ENCODE data around the gene TOP1. TPM values are rescaled to one million over a fixed set of nuclear protein-coding genes. Genes with fewer than 3 reads are reported as not detected.

Gene TOP1
- polyA plus RNA-seq, 1 of the 3 experiments (the other 2 are of a cell fraction) = 11.9 TPM

DNA sequence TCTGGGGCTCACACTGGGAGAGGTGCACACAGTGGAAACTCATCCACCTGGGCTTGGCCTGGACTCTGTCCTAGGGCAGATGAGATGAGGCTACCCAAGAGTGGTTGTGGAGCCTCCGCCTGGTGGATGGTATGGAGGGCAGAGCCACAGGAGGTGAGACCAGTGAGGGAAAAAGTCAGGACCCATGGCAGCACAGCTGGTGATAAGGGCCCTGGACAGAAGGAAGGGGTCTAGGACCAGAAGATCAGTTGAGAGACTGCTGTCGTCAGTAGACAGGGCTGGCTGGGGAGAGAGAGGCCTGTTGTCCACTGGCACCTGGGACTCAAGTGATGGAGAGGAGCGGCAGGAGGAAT lies 138.5 kb downstream of the TOP1 start:
- H3K9me3 ChIP-seq = no peaks in the 10 kb centered on the region
- H3K9me2 ChIP-seq = no peaks in the 10 kb centered on the region
- 100% methylated on average over 3 of the region's 3 CpGs for WGBS (ENCODE audit: low lambda C conversion rate)
- TF ChIP-seq, protein P1, sequence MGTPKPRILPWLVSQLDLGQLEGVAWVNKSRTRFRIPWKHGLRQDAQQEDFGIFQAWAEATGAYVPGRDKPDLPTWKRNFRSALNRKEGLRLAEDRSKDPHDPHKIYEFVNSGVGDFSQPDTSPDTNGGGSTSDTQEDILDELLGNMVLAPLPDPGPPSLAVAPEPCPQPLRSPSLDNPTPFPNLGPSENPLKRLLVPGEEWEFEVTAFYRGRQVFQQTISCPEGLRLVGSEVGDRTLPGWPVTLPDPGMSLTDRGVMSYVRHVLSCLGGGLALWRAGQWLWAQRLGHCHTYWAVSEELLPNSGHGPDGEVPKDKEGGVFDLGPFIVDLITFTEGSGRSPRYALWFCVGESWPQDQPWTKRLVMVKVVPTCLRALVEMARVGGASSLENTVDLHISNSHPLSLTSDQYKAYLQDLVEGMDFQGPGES (IDR thresholded peaks at IDR 0.05; ENCODE audit: low read depth, low read length) = no peak
- no peak for TF ChIP-seq SIN3A (IDR thresholded peaks at IDR 0.05; ENCODE audit: borderline replicate concordance, low read depth, low read length)
- TF ChIP-seq TEAD4 (IDR thresholded peaks at IDR 0.05; ENCODE audit: borderline replicate concordance, insufficient read depth) = no peak
- TF ChIP-seq POLR2AphosphoS5 (IDR thresholded peaks at IDR 0.05; ENCODE audit: low read depth, low read length) = no peak
- no peak for TF ChIP-seq NFIC (IDR thresholded peaks at IDR 0.05; ENCODE audit: borderline replicate concordance)
- no peak for TF ChIP-seq MXI1 (IDR thresholded peaks at IDR 0.05; ENCODE audit: low read depth, low read length)
- TF ChIP-seq, protein P2, sequence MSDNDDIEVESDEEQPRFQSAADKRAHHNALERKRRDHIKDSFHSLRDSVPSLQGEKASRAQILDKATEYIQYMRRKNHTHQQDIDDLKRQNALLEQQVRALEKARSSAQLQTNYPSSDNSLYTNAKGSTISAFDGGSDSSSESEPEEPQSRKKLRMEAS (IDR thresholded peaks at IDR 0.05; ENCODE audit: low read depth) = no peak
- TF ChIP-seq FOXJ3 (CRISPR knock-in tag; IDR thresholded peaks at IDR 0.05) = no peak
- TF ChIP-seq MEF2A (IDR thresholded peaks at IDR 0.05; ENCODE audit: borderline replicate concordance, low read depth) = no peak
- TF ChIP-seq SMC3 (IDR thresholded peaks at IDR 0.05; ENCODE audit: low read depth, low read length) = no peak
- TF ChIP-seq GABPA (IDR thresholded peaks at IDR 0.05; ENCODE audit: low read depth) = no peak
- H3K4me1 ChIP-seq (ENCODE audit: control insufficient read depth in 1 of 2, insufficient read depth in 2 of 2, low read depth in 1 of 2, low read length in 1 of 2) = no peaks in the 10 kb centered on the region
- no peak overlapping the region for H3K4me2 ChIP-seq
- no peak for DNase-seq
- 0 out of 2 replicates have a peak, but pooled peaks cover 3% of the 10 kb centered on the region for H4K20me1 ChIP-seq (ENCODE audit: insufficient read depth)
- POLR2A ChIA-PET = no interaction called here
- H2AFZ ChIP-seq (ENCODE audit: low read depth) = no peak overlapping the region
- CTCF ChIA-PET = interaction anchor here (1.0 to 7.6 kb wide), 3 partner anchors 12 to 171 kb away, joined by 3 to 112 read pairs (median 4); partner anchors contain the start of gene LPIN3
- H3K27me3 ChIP-seq (ENCODE audit: insufficient read depth) = no peaks in the 10 kb centered on the region
- H3K9ac ChIP-seq = no peak overlapping the region
- peaks cover 6% of the 10 kb centered on the region for H3F3A ChIP-seq (replicated peaks; ENCODE audit: insufficient read depth)
- no peak overlapping the region for H3K27ac ChIP-seq (ENCODE audit: low read depth in 2 of 2, low read length in 1 of 2)
- peaks cover 45 to 88% of the 10 kb centered on the region in 2 experiments for H3K36me3 ChIP-seq (replicated peaks in 1 of 2; ENCODE audit: control insufficient read depth in 1 of 2, insufficient read depth in 2 of 2, low read length in 1 of 2)
- H3K79me2 ChIP-seq (ENCODE audit: insufficient read depth) = no peaks in the 10 kb centered on the region
- H3K4me3 ChIP-seq (ENCODE audit: low read depth in 2 of 2, low read length in 1 of 2) = no peak overlapping the region

DNA sequence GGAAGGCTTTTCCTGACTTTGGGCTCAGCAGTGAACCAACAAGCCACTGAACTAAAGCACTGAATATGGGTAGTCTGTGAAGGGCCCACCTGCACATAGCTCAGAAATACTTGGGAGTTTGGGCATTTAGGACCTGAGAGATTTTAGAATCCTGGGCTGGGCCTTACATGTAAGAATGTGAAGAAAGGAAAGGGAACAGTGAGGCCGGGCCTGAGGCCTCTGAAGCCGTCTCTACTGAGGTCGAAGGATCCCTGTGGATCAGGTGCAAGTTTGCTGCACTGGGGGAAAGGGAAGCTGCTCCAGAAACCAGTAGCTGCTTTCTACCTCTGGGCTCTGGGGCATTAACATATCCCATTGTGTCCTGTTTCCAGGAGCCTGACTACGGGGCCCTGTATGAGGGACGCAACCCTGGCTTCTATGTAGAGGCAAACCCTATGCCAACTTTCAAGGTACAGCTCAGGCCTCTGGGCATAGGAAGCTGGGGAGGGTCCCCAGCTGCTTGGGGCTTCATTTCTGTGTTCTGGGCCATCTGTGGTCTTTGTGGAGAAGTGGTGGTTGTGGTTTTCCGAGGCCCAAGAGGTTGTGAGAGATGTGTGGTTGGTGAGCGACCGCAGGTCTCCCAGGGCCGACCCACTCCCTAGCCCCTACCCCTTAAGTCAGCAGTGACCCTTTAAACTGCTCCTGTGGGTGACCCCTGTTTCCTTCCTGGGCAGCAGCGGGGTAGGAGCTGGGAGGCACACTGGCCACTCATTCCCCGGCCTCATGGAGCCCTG lies 139.0 kb downstream of the TOP1 start:
- ChIA-PET POLR2A (no interaction called here), CTCF (interaction anchor here (0.8 to 7.6 kb wide), 7 partner anchors 12 to 199 kb away, joined by 3 to 112 read pairs (median 4); partner anchors contain the start of gene LPIN3)
- H3F3A ChIP-seq (replicated peaks; ENCODE audit: insufficient read depth) = peaks cover 6% of the 10 kb centered on the region
- no peaks in the 10 kb centered on the region for H3K9me3 ChIP-seq
- H3K4me3 ChIP-seq (ENCODE audit: low read depth in 2 of 2, low read length in 1 of 2) = no peak overlapping the region
- H3K27me3 ChIP-seq (ENCODE audit: insufficient read depth) = no peaks in the 10 kb centered on the region
- DNase-seq = no peak
- no peak overlapping the region for H3K4me2 ChIP-seq
- no peaks in the 10 kb centered on the region for H3K4me1 ChIP-seq (ENCODE audit: control insufficient read depth in 1 of 2, insufficient read depth in 2 of 2, low read depth in 1 of 2, low read length in 1 of 2)
- no peaks in the 10 kb centered on the region for H3K9me2 ChIP-seq
- peaks cover 42 to 94% of the 10 kb centered on the region in 2 experiments for H3K36me3 ChIP-seq (replicated peaks in 1 of 2; ENCODE audit: control insufficient read depth in 1 of 2, insufficient read depth in 2 of 2, low read length in 1 of 2)
- no peak overlapping the region for H2AFZ ChIP-seq (ENCODE audit: low read depth)
- H4K20me1 ChIP-seq (ENCODE audit: insufficient read depth) = peaks cover 5% of the 10 kb centered on the region; the same call in 1 of the 2 replicates
- WGBS (ENCODE audit: low lambda C conversion rate) = 95% methylated on average over 8 of the region's 11 CpGs
- TF ChIP-seq YY1 (IDR thresholded peaks at IDR 0.05; ENCODE audit: low read depth) = no peak
- no peak for TF ChIP-seq MEF2A (IDR thresholded peaks at IDR 0.05; ENCODE audit: borderline replicate concordance, low read depth)
- TF ChIP-seq TEAD4 (IDR thresholded peaks at IDR 0.05; ENCODE audit: borderline replicate concordance, insufficient read depth) = no peak
- no peak for TF ChIP-seq FOSL2 (IDR thresholded peaks at IDR 0.05; ENCODE audit: borderline replicate concordance, low read depth)
- TF ChIP-seq CHD2 (IDR thresholded peaks at IDR 0.05; ENCODE audit: low read length, partially characterized antibody) = no peak
- no peak for TF ChIP-seq GABPA (IDR thresholded peaks at IDR 0.05; ENCODE audit: low read depth)
- TF ChIP-seq POLR2AphosphoS5 (IDR thresholded peaks at IDR 0.05; ENCODE audit: low read depth, low read length) = no peak
- TF ChIP-seq, protein P3, sequence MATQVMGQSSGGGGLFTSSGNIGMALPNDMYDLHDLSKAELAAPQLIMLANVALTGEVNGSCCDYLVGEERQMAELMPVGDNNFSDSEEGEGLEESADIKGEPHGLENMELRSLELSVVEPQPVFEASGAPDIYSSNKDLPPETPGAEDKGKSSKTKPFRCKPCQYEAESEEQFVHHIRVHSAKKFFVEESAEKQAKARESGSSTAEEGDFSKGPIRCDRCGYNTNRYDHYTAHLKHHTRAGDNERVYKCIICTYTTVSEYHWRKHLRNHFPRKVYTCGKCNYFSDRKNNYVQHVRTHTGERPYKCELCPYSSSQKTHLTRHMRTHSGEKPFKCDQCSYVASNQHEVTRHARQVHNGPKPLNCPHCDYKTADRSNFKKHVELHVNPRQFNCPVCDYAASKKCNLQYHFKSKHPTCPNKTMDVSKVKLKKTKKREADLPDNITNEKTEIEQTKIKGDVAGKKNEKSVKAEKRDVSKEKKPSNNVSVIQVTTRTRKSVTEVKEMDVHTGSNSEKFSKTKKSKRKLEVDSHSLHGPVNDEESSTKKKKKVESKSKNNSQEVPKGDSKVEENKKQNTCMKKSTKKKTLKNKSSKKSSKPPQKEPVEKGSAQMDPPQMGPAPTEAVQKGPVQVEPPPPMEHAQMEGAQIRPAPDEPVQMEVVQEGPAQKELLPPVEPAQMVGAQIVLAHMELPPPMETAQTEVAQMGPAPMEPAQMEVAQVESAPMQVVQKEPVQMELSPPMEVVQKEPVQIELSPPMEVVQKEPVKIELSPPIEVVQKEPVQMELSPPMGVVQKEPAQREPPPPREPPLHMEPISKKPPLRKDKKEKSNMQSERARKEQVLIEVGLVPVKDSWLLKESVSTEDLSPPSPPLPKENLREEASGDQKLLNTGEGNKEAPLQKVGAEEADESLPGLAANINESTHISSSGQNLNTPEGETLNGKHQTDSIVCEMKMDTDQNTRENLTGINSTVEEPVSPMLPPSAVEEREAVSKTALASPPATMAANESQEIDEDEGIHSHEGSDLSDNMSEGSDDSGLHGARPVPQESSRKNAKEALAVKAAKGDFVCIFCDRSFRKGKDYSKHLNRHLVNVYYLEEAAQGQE (IDR thresholded peaks at IDR 0.05; ENCODE audit: low read depth, low read length) = no peak
- no peak for TF ChIP-seq RFX5 (IDR thresholded peaks at IDR 0.05; ENCODE audit: low read length)
- TF ChIP-seq, protein P2 (IDR thresholded peaks at IDR 0.05; ENCODE audit: low read depth) = no peak
- no peak for TF ChIP-seq SIN3A (IDR thresholded peaks at IDR 0.05; ENCODE audit: borderline replicate concordance, low read depth, low read length)
- no peak for TF ChIP-seq JUND (IDR thresholded peaks at IDR 0.05)
- no peak for TF ChIP-seq EP300 (IDR thresholded peaks at IDR 0.05; ENCODE audit: borderline replicate concordance in 1 of 2, low read depth in 1 of 2, low read length in 1 of 2)
- no peak for TF ChIP-seq ELF1 (IDR thresholded peaks at IDR 0.05)
- no peak overlapping the region for H3K9ac ChIP-seq
- H3K79me2 ChIP-seq (ENCODE audit: insufficient read depth) = no peaks in the 10 kb centered on the region
- no peak overlapping the region for H3K27ac ChIP-seq (ENCODE audit: low read depth in 2 of 2, low read length in 1 of 2)
